HepG2 (cell line): Measurements from ENCODE around the gene SOX21. TPM values are rescaled to one million over a fixed set of nuclear protein-coding genes. Genes with fewer than 3 reads are reported as not detected.

Source experiments
- ATAC-seq: fragments of 200-7000 bp; cut with Tn5 transposase; 3 replicates; pipeline ENCODE4 v1.9.1; 2020; ENCODE audit warnings: mild to moderate bottlenecking, moderate library complexity
- BruUV-seq: library from RNA; stranded (reverse); fragments of 400-500 nt; replicated peaks from 2 replicates; lab custom pipeline; 2021; lab: Mats Ljungman, UMichigan
- CTCF ChIA-PET: fragments of 300-600 bp; formaldehyde crosslinking; extraction: SDS; loops from one replicate; lab custom pipeline; 2021; ENCODE audit warnings: low total read pairs, inconsistent platforms, low intra/inter-chr PET ratio; lab: Yijun Ruan, JAX
- POLR2A ChIA-PET: fragments of 350-600 bp; sonication (Branson Sonifier 250); formaldehyde crosslinking; loops from one replicate; lab custom pipeline; 2020; ENCODE audit warnings: antibody characterized with exemption, inconsistent platforms; lab: Yijun Ruan, JAX
- DNase-seq: peaks from one replicate; pipeline ENCODE4 v3.0.0-alpha.2; 2015; ENCODE audit warnings: low spot score
- FAIRE-seq: peaks from 3 replicates; lab custom pipeline; 2011; peaks lifted over from hg19 to GRCh38; lab: Jason Lieb, UNC
- H2AFZ ChIP-seq: one replicate; pipeline ENCODE4 v1.6.1; 2011; ENCODE audit warnings: low read length, inconsistent platforms
- H3K27ac ChIP-seq: fragments of 300-600 bp; 3 replicates; pipeline ENCODE4 v1.8.0; 2011; ENCODE audit warnings: mixed run types, mild to moderate bottlenecking, mixed read lengths, low read length, inconsistent platforms; ENCODE audit not compliant: insufficient read depth; ENCODE audit errors: extremely low read length
- H3K27me3 ChIP-seq, 2 experiments: fragments of 200-600 bp in 1 of 2; 2 replicates in 1 of 2; 3 replicates in 1 of 2; pipeline versions ENCODE4 v1.6.0 to v1.8.0; 2011; ENCODE audit warnings: low read length in 2 of 2, mild to moderate bottlenecking in 2 of 2, moderate library complexity in 2 of 2, inconsistent platforms in 1 of 2; ENCODE audit not compliant: insufficient read depth in 2 of 2, control insufficient read depth in 1 of 2
- H3K36me3 ChIP-seq, 2 experiments: fragments of 200-600 bp in 1 of 2; replicated peaks in 1 of 2; 2 replicates in 1 of 2; 3 replicates in 1 of 2; pipeline versions ENCODE4 v1.5.1 to v1.8.0; 2011; ENCODE audit warnings: low read length in 2 of 2, inconsistent platforms in 1 of 2; ENCODE audit not compliant: insufficient read depth in 2 of 2, control insufficient read depth in 1 of 2
- H3K4me1 ChIP-seq: 2 replicates; pipeline ENCODE4 v1.5.1; 2012; ENCODE audit warnings: low read length, inconsistent platforms; ENCODE audit not compliant: insufficient read depth
- H3K4me2 ChIP-seq: 2 replicates; pipeline ENCODE4 v1.6.0; 2011; ENCODE audit warnings: low read depth, low read length, inconsistent platforms
- H3K4me3 ChIP-seq, 3 experiments: fragments of 200-600 bp in 1 of 3; sonication (generic), shearing (Covaris generic) in 1 of 3; replicated peaks in 1 of 3; 2 replicates each; pipeline ENCODE4 v1.5.1; 2011 to 2016; ENCODE audit warnings: low read length in 3 of 3, inconsistent platforms in 2 of 3, low read depth in 2 of 3, mild to moderate bottlenecking in 2 of 3, control low read depth in 1 of 3, mixed read lengths in 1 of 3; ENCODE audit not compliant: insufficient read depth in 1 of 3
- H3K79me2 ChIP-seq: one replicate; pipeline ENCODE4 v1.6.1; 2011; ENCODE audit warnings: low read length, inconsistent platforms; ENCODE audit not compliant: insufficient read depth
- H3K9ac ChIP-seq: 2 replicates; pipeline ENCODE4 v1.6.0; 2011; ENCODE audit warnings: mild to moderate bottlenecking, low read depth, low read length, inconsistent platforms; ENCODE audit not compliant: insufficient read depth
- H3K9me3 ChIP-seq: 2 replicates; pipeline ENCODE4 v1.5.1; 2012; ENCODE audit warnings: mild to moderate bottlenecking, low read length
- H4K20me1 ChIP-seq: 2 replicates; pipeline ENCODE4 v1.6.0; 2011; ENCODE audit warnings: inconsistent platforms, mild to moderate bottlenecking, low read length, moderate library complexity; ENCODE audit not compliant: insufficient read depth
- FIP1L1 ChIP-seq: fragments of 200-400 bp; formaldehyde crosslinking; IDR thresholded peaks from 2 replicates; pipeline ENCODE4 v1.6.1; 2018; ENCODE audit warnings: low read depth, mild to moderate bottlenecking, low read length, moderate library complexity, borderline replicate concordance; ENCODE audit not compliant: insufficient read depth
- FOXO4 ChIP-seq: sonication (generic); formaldehyde crosslinking; conservative IDR thresholded peaks from 2 replicates; pipeline ENCODE4 v1.8.1; 2023; ENCODE audit warnings: missing genetic modification reagents
- HOXA3 ChIP-seq: sonication (generic); formaldehyde crosslinking; IDR thresholded peaks from 2 replicates; pipeline ENCODE4 v1.5.0; 2020; ENCODE audit warnings: missing genetic modification reagents
- KAT8 ChIP-seq: IDR thresholded peaks from 2 replicates; pipeline ENCODE4 v1.6.1; 2016; ENCODE audit warnings: missing genetic modification reagents, missing compliant biosample characterization
- KDM4B ChIP-seq: sonication (generic); formaldehyde crosslinking; IDR thresholded peaks from 2 replicates; pipeline ENCODE4 v1.4.0; 2020; ENCODE audit warnings: missing genetic modification reagents
- KMT2B ChIP-seq: IDR thresholded peaks from 2 replicates; pipeline ENCODE4 v1.6.1; 2016; ENCODE audit warnings: missing genetic modification reagents, missing compliant biosample characterization
- MIER3 ChIP-seq: IDR thresholded peaks from 2 replicates; pipeline ENCODE4 v1.6.1; 2016; ENCODE audit warnings: missing compliant biosample characterization, borderline replicate concordance
- POLR2AphosphoS2 ChIP-seq: IDR thresholded peaks from 2 replicates; pipeline ENCODE4 v1.6.1; 2011; ENCODE audit warnings: low read depth, low read length, improper control_type of control experiment
- TFDP1 ChIP-seq: IDR thresholded peaks from 2 replicates; pipeline ENCODE4 v1.6.1; 2016; ENCODE audit warnings: missing compliant biosample characterization, missing genetic modification reagents, borderline replicate concordance
- TGIF2 ChIP-seq: IDR thresholded peaks from 2 replicates; pipeline ENCODE4 v1.6.1; 2016; ENCODE audit warnings: control low read depth, missing compliant biosample characterization
- USF2 ChIP-seq, 2 experiments: sonication (generic) in 1 of 2; formaldehyde crosslinking in 1 of 2; IDR thresholded peaks; 2 replicates each; pipeline versions ENCODE4 v1.5.1 to v1.6.1; 2011 to 2020; ENCODE audit warnings: borderline replicate concordance in 1 of 2, low read depth in 1 of 2, low read length in 1 of 2, mild to moderate bottlenecking in 1 of 2, missing genetic modification reagents in 1 of 2, moderate library complexity in 1 of 2
- XRCC5 ChIP-seq: fragments of 200-400 bp; formaldehyde crosslinking; optimal IDR thresholded peaks from 2 replicates; pipeline ENCODE3; 2017; ENCODE audit warnings: mild to moderate bottlenecking, low read length
- ZNF513 ChIP-seq: sonication (generic); formaldehyde crosslinking; conservative IDR thresholded peaks from 2 replicates; pipeline ENCODE4 v1.5.0; 2020; ENCODE audit warnings: missing genetic modification reagents
- ZNF563 ChIP-seq: sonication (generic); formaldehyde crosslinking; IDR thresholded peaks from 2 replicates; pipeline ENCODE4 v1.8.0; 2022; ENCODE audit warnings: mild to moderate bottlenecking, moderate library complexity, missing genetic modification reagents
- ZNF564 ChIP-seq: sonication (generic); formaldehyde crosslinking; IDR thresholded peaks from 2 replicates; pipeline ENCODE4 v1.8.1; 2023; ENCODE audit warnings: mild to moderate bottlenecking, missing genetic modification reagents
- ZNF572 ChIP-seq: sonication (generic); formaldehyde crosslinking; IDR thresholded peaks from 2 replicates; pipeline ENCODE4 v1.5.1; 2020; ENCODE audit warnings: mild to moderate bottlenecking, missing genetic modification reagents
- ZNF598 ChIP-seq: sonication (generic); formaldehyde crosslinking; IDR thresholded peaks from 2 replicates; pipeline ENCODE4 v1.5.1; 2020; ENCODE audit warnings: mild to moderate bottlenecking, missing genetic modification reagents, borderline replicate concordance
- ZNF75D ChIP-seq: sonication (generic); formaldehyde crosslinking; IDR thresholded peaks from 2 replicates; pipeline ENCODE4 v1.8.1; 2023; ENCODE audit warnings: missing genetic modification reagents, mild to moderate bottlenecking, borderline replicate concordance
- WGBS: methylation state at CpG from one replicate; pipeline ENCODE4 v1.1.6; 2017; ENCODE audit warnings: low lambda C conversion rate; 5-methylcytosine and 5-hydroxymethylcytosine counted together
- in situ Hi-C: cut with HindIII; loops from 2 replicates; pipeline ENCODE4 v1.10.0; 2017; ENCODE audit warnings: low pct_unique_long_range_greater_than_20kb; ENCODE audit not compliant: extremely low pct_ligation_motif_present
- intact Hi-C: fragments of 100-400 bp; cut with micrococcal nuclease; formaldehyde crosslinking; loops from one replicate; pipeline ENCODE4 v1.10.0; 2022; ENCODE audit not compliant: unreplicated experiment
- polyA plus RNA-seq, 8 experiments: library from polyadenylated mRNA; depleted of rRNA in 3 of 8; stranded (reverse) in 7 of 8; unstranded in 1 of 8; fragments of >200 nt; fragmentation: Illumina TruSeq in 4 of 8; extraction: Trizol in 4 of 8; gene quantifications; 2 replicates each; pipeline versions ENCODE4 v1.2.1 to v1.2.3, GENCODE V29; 2011 to 2016; ENCODE audit warnings: low read depth in 4 of 8, missing spikeins in 1 of 8, mixed read lengths in 1 of 8; ENCODE audit not compliant: insufficient read depth in 1 of 8
- total RNA-seq, 5 experiments: library from RNA; depleted of rRNA; stranded (reverse); fragments of >200 nt; fragmentation: Illumina TruSeq; extraction: Trizol; gene quantifications; 2 replicates each; pipeline ENCODE4 v1.2.3, GENCODE V29; 2016; ENCODE audit warnings: low read depth in 1 of 5

The SOX21 gene
- total and polyA plus RNA-seq, 2 of the 13 experiments (the other 11 are each of a cell fraction or from before 2014, with no cell fraction given) = not detected

GRCh38 chr13:94667190-94667589, 45.2 kb downstream of the SOX21 start:
- no peak for DNase-seq
- no TSS peak for BruUV-seq
- Histone ChIP-seq H2AFZ (no peak overlapping the region), H3K4me2 (no peak overlapping the region), H3K4me3 (no peak overlapping the region), H3K36me3 (no peaks in the 10 kb centered on the region), H3K27me3 (peaks cover 3 to 33% of the 10 kb centered on the region in 2 experiments; a peak in 3 of 5 replicates), H3K27ac (no peak overlapping the region), H3K9me3 (no peaks in the 10 kb centered on the region), H4K20me1 (no peaks in the 10 kb centered on the region), H3K79me2 (no peaks in the 10 kb centered on the region), H3K4me1 (no peaks in the 10 kb centered on the region), H3K9ac (no peak overlapping the region)
- ChIA-PET POLR2A (no interaction called here), CTCF (no interaction called here)
- intact Hi-C loops (no loop called here), in situ Hi-C loops (loop anchor here (25.0 kb wide), 1 partner anchor 745 kb away; no protein-coding TSS in a partner anchor)
- ATAC-seq = no peak
- WGBS = 0% methylated on average over 1 of the region's 2 CpGs
- TF ChIP-seq ZNF75D = no peak
- no peak for TF ChIP-seq MIER3 (CRISPR knock-in tag)
- TF ChIP-seq ZNF513 (CRISPR knock-in tag) = no peak
- TF ChIP-seq ZNF564 (CRISPR knock-in tag) = no peak
- TF ChIP-seq ZNF572 = no peak
- no peak for TF ChIP-seq XRCC5
- TF ChIP-seq KAT8 (CRISPR knock-in tag) = no peak
- TF ChIP-seq FIP1L1 = no peak
- TF ChIP-seq HOXA3 = no peak
- TF ChIP-seq ZNF563 (CRISPR knock-in tag) = no peak
- no peak for TF ChIP-seq USF2 (IDR thresholded peaks at IDR 0.05; ENCODE audit: low read depth, low read length)
- no peak for TF ChIP-seq USF2 (CRISPR knock-in tag; IDR thresholded peaks at IDR 0.05; ENCODE audit: borderline replicate concordance)
- no peak for TF ChIP-seq KDM4B (CRISPR knock-in tag)
- TF ChIP-seq TFDP1 (CRISPR knock-in tag) = no peak
- no peak for TF ChIP-seq POLR2AphosphoS2
- no peak for TF ChIP-seq ZNF598 (CRISPR knock-in tag)
- no peak for TF ChIP-seq KMT2B
- TF ChIP-seq FOXO4 (CRISPR knock-in tag) = no peak
- no peak for TF ChIP-seq TGIF2
- no peak for FAIRE-seq
